ENCODE measurements around the gene ARHGEF19.

DNA sequence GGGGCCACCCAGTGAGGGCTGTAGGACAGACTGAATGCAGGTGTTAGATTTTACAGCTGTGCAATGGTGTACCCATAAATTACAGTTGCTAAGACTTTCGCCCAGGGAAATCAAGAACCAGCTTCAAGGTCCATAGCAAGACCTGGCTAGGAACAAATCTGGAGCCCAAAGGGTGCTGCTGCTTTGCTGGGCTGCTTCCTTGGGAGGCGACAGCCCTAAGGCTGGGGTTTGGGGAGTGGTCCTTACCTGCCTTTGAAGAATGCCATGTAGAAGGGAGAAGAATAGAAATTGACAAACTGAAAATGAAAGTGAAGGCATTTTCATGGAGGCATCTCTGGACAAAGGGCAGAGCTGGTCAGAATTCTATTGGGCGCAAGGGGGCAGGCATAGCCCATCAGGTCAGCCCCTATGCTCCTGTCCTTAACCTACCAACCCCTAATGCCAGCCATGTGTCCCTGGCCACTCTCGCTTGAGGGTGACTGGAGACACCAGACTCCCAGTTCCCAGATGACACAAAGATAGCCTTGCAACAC lies 7.6 kb upstream of the ARHGEF19 start:
- TF ChIP-seq, protein P1, sequence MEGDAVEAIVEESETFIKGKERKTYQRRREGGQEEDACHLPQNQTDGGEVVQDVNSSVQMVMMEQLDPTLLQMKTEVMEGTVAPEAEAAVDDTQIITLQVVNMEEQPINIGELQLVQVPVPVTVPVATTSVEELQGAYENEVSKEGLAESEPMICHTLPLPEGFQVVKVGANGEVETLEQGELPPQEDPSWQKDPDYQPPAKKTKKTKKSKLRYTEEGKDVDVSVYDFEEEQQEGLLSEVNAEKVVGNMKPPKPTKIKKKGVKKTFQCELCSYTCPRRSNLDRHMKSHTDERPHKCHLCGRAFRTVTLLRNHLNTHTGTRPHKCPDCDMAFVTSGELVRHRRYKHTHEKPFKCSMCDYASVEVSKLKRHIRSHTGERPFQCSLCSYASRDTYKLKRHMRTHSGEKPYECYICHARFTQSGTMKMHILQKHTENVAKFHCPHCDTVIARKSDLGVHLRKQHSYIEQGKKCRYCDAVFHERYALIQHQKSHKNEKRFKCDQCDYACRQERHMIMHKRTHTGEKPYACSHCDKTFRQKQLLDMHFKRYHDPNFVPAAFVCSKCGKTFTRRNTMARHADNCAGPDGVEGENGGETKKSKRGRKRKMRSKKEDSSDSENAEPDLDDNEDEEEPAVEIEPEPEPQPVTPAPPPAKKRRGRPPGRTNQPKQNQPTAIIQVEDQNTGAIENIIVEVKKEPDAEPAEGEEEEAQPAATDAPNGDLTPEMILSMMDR (IDR thresholded peaks at IDR 0.05), result no peak
- TF ChIP-seq POLR2A (IDR thresholded peaks at IDR 0.05), result no peak
